ENCODE measurements around the gene ITGB8. TPM values are rescaled to one million over a fixed set of nuclear protein-coding genes. Genes with fewer than 3 reads are reported as not detected.

Gene ITGB8
- polyA plus RNA-seq, 1 donor from 2014 or later: 12.2 TPM

DNA sequence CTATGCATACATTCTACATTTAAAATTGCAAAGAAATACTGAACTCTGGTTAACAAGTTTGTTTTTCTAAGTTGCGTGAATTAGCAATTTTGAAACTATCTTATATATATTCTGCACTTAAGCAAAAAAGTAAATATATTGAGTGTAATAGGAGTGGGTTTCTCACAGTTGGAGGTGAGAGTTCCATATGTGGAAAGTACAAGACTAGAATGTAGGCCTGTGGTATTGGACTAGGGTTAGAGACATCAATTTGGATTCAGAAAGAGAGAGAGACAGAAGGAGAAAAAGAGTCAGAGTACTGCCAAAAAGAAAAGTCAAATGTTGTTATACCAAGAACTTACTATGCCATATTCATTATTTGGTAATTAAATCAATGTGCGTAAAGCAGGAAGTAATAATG lies 47.3 kb upstream of the ITGB8 start:
- H3K9me2 ChIP-seq (ENCODE audit: insufficient read depth, low read length): no peaks in the 10 kb centered on the region
- H3K9ac ChIP-seq (ENCODE audit: low read length): no peak overlapping the region
- no peaks in the 10 kb centered on the region for H3K9me3 ChIP-seq (ENCODE audit: low read length)
- no peak overlapping the region for H2AFZ ChIP-seq (ENCODE audit: low read depth, low read length)
- H4K20me1 ChIP-seq (ENCODE audit: insufficient read depth): no peaks in the 10 kb centered on the region
- no peaks in the 10 kb centered on the region for H3K79me2 ChIP-seq (replicated peaks; ENCODE audit: insufficient read depth, low read length)
- no peaks in the 10 kb centered on the region for H3K27me3 ChIP-seq (ENCODE audit: insufficient read depth, low read depth, low read length)
- no peak overlapping the region for H3K4me3 ChIP-seq (ENCODE audit: low read length)
- H3F3A ChIP-seq (ENCODE audit: insufficient read depth, low read length, poor library complexity, severe bottlenecking): no peaks in the 10 kb centered on the region
- no peak overlapping the region for H3K4me2 ChIP-seq (ENCODE audit: low read length)
- TF ChIP-seq, protein P1, sequence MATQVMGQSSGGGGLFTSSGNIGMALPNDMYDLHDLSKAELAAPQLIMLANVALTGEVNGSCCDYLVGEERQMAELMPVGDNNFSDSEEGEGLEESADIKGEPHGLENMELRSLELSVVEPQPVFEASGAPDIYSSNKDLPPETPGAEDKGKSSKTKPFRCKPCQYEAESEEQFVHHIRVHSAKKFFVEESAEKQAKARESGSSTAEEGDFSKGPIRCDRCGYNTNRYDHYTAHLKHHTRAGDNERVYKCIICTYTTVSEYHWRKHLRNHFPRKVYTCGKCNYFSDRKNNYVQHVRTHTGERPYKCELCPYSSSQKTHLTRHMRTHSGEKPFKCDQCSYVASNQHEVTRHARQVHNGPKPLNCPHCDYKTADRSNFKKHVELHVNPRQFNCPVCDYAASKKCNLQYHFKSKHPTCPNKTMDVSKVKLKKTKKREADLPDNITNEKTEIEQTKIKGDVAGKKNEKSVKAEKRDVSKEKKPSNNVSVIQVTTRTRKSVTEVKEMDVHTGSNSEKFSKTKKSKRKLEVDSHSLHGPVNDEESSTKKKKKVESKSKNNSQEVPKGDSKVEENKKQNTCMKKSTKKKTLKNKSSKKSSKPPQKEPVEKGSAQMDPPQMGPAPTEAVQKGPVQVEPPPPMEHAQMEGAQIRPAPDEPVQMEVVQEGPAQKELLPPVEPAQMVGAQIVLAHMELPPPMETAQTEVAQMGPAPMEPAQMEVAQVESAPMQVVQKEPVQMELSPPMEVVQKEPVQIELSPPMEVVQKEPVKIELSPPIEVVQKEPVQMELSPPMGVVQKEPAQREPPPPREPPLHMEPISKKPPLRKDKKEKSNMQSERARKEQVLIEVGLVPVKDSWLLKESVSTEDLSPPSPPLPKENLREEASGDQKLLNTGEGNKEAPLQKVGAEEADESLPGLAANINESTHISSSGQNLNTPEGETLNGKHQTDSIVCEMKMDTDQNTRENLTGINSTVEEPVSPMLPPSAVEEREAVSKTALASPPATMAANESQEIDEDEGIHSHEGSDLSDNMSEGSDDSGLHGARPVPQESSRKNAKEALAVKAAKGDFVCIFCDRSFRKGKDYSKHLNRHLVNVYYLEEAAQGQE (IDR thresholded peaks at IDR 0.05; ENCODE audit: borderline replicate concordance): no peak
- TF ChIP-seq, protein P2, sequence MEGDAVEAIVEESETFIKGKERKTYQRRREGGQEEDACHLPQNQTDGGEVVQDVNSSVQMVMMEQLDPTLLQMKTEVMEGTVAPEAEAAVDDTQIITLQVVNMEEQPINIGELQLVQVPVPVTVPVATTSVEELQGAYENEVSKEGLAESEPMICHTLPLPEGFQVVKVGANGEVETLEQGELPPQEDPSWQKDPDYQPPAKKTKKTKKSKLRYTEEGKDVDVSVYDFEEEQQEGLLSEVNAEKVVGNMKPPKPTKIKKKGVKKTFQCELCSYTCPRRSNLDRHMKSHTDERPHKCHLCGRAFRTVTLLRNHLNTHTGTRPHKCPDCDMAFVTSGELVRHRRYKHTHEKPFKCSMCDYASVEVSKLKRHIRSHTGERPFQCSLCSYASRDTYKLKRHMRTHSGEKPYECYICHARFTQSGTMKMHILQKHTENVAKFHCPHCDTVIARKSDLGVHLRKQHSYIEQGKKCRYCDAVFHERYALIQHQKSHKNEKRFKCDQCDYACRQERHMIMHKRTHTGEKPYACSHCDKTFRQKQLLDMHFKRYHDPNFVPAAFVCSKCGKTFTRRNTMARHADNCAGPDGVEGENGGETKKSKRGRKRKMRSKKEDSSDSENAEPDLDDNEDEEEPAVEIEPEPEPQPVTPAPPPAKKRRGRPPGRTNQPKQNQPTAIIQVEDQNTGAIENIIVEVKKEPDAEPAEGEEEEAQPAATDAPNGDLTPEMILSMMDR (IDR thresholded peaks at IDR 0.05; ENCODE audit: poor library complexity, severe bottlenecking): no peak
- TF ChIP-seq EP300 (conservative IDR thresholded peaks at IDR 0.05; ENCODE audit: poor library complexity, severe bottlenecking): no peak
- no peak for TF ChIP-seq TAF1 (IDR thresholded peaks at IDR 0.05; ENCODE audit: low read depth)
- no peak for TF ChIP-seq SMC3 (conservative IDR thresholded peaks at IDR 0.05; ENCODE audit: poor library complexity)
- no peak for TF ChIP-seq EZH2 (IDR thresholded peaks at IDR 0.05; ENCODE audit: borderline replicate concordance, insufficient read depth, low read length, poor library complexity, severe bottlenecking)
- TF ChIP-seq MXI1 (conservative IDR thresholded peaks at IDR 0.05; ENCODE audit: poor library complexity, severe bottlenecking): no peak
- no peak for TF ChIP-seq POLR2AphosphoS5 (IDR thresholded peaks at IDR 0.05)
- no peak for TF ChIP-seq RAD21 (conservative IDR thresholded peaks at IDR 0.05)
- no peak overlapping the region for H3K27ac ChIP-seq (ENCODE audit: low read length)
- no peaks in the 10 kb centered on the region for H3K36me3 ChIP-seq (ENCODE audit: insufficient read depth, low read length)

DNA sequence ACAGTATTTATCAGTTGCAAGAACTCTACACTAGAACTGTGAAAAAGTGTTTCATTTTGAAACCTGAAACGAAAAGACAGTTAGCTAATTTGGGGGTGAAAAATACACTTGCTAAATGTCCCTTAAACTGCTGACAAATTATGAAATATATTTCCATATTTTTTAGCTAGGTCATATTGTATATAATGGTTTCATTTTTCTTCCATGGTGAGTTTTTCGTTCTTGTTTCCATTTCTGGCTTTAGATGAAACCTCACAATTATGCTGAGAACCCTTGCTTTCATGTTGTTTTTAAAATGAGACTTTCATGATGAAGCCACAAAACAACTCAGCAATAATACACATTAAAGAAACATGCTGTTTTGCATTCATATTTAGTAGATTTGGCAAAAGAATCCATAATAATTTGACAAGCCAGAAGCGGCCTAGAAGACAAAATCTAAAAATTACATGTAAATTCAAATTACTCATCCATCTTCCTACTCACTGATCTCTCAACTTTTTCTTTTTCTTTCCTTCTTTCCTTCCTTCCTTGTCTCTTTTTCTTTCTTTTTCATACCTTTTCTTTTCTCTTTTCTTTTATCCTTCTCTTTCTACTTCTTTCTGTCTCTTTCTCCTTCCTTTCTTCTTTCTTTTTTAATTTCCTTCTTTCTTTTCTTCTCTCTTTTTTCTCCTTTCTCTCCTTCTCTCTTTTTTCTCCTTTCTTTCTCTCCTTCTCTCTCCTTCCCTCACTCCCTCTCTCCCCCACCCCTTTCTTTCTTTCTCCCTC lies 46.5 kb upstream of the ITGB8 start:
- H3K27me3 ChIP-seq (ENCODE audit: insufficient read depth, low read depth, low read length): no peaks in the 10 kb centered on the region
- H3K9ac ChIP-seq (ENCODE audit: low read length): no peak overlapping the region
- H3K36me3 ChIP-seq (ENCODE audit: insufficient read depth, low read length): no peaks in the 10 kb centered on the region
- no peaks in the 10 kb centered on the region for H3K79me2 ChIP-seq (replicated peaks; ENCODE audit: insufficient read depth, low read length)
- no peaks in the 10 kb centered on the region for H4K20me1 ChIP-seq (ENCODE audit: insufficient read depth)
- no peak overlapping the region for H3K4me3 ChIP-seq (ENCODE audit: low read length)
- H3K4me2 ChIP-seq (ENCODE audit: low read length): no peak overlapping the region
- H2AFZ ChIP-seq (ENCODE audit: low read depth, low read length): no peak overlapping the region
- H3K27ac ChIP-seq (ENCODE audit: low read length): no peak overlapping the region
- H3K9me3 ChIP-seq (ENCODE audit: low read length): no peaks in the 10 kb centered on the region
- H3K9me2 ChIP-seq (ENCODE audit: insufficient read depth, low read length): no peaks in the 10 kb centered on the region
- H3F3A ChIP-seq (ENCODE audit: insufficient read depth, low read length, poor library complexity, severe bottlenecking): no peaks in the 10 kb centered on the region
- no peak for TF ChIP-seq SMC3 (conservative IDR thresholded peaks at IDR 0.05; ENCODE audit: poor library complexity)
- no peak for TF ChIP-seq RAD21 (conservative IDR thresholded peaks at IDR 0.05)
- TF ChIP-seq POLR2AphosphoS5 (IDR thresholded peaks at IDR 0.05): no peak
- TF ChIP-seq EP300 (conservative IDR thresholded peaks at IDR 0.05; ENCODE audit: poor library complexity, severe bottlenecking): no peak
- TF ChIP-seq, protein P1 (IDR thresholded peaks at IDR 0.05; ENCODE audit: borderline replicate concordance): no peak
- TF ChIP-seq EZH2 (IDR thresholded peaks at IDR 0.05; ENCODE audit: borderline replicate concordance, insufficient read depth, low read length, poor library complexity, severe bottlenecking): no peak
- no peak for TF ChIP-seq TAF1 (IDR thresholded peaks at IDR 0.05; ENCODE audit: low read depth)
- no peak for TF ChIP-seq MXI1 (conservative IDR thresholded peaks at IDR 0.05; ENCODE audit: poor library complexity, severe bottlenecking)
- TF ChIP-seq, protein P2 (IDR thresholded peaks at IDR 0.05; ENCODE audit: poor library complexity, severe bottlenecking): no peak
